ENCODE data around the gene NDUFAF2. TPM values are rescaled to one million over a fixed set of nuclear protein-coding genes. Genes with fewer than 3 reads are reported as not detected.

Gene NDUFAF2
- total and polyA plus RNA-seq, 9 donors, result 24.8 to 81.7 (median 31.8) TPM

GRCh38 chr5:61123145-61123544, 178.1 kb downstream of the NDUFAF2 start:
- Histone ChIP-seq H3K27ac (no peak overlapping the region), H3K27me3 (no peaks in the 10 kb centered on the region), H3K9me3 (no peaks in the 10 kb centered on the region), H3K36me3 (no peaks in the 10 kb centered on the region), H3K4me3 (no peak overlapping the region), H3K4me1 (ENCODE audit: insufficient read depth) (peaks cover 2% of the 10 kb centered on the region)
- intact Hi-C loops (cut with DNase I), result no loop called here
- WGBS, 3 donors, result 94 to 97% (median 95%) methylated on average over 4 of the region's 4 CpGs
- TF ChIP-seq, protein P1, sequence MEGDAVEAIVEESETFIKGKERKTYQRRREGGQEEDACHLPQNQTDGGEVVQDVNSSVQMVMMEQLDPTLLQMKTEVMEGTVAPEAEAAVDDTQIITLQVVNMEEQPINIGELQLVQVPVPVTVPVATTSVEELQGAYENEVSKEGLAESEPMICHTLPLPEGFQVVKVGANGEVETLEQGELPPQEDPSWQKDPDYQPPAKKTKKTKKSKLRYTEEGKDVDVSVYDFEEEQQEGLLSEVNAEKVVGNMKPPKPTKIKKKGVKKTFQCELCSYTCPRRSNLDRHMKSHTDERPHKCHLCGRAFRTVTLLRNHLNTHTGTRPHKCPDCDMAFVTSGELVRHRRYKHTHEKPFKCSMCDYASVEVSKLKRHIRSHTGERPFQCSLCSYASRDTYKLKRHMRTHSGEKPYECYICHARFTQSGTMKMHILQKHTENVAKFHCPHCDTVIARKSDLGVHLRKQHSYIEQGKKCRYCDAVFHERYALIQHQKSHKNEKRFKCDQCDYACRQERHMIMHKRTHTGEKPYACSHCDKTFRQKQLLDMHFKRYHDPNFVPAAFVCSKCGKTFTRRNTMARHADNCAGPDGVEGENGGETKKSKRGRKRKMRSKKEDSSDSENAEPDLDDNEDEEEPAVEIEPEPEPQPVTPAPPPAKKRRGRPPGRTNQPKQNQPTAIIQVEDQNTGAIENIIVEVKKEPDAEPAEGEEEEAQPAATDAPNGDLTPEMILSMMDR (IDR thresholded peaks at IDR 0.05), result no peak
- TF ChIP-seq POLR2A (IDR thresholded peaks at IDR 0.05) (no peak), EP300 (IDR thresholded peaks at IDR 0.05) (no peak)
- DNase-seq, result no peak

- intact Hi-C loops (cut with DNase I), result no loop called here
- no peak overlapping the region for H3K4me3 ChIP-seq
- no peak overlapping the region for H3K27ac ChIP-seq
- no peaks in the 10 kb centered on the region for H3K27me3 ChIP-seq
- TF ChIP-seq POLR2A (IDR thresholded peaks at IDR 0.05), result no peak
- TF ChIP-seq, protein P1 (IDR thresholded peaks at IDR 0.05), result no peak
- TF ChIP-seq EP300 (IDR thresholded peaks at IDR 0.05), result no peak
- DNase-seq, result no peak
- no peaks in the 10 kb centered on the region for H3K4me1 ChIP-seq (ENCODE audit: insufficient read depth)
- WGBS, 3 donors, result 85 to 95% (median 94%) methylated on average over 2 of the region's 2 CpGs
- H3K9me3 ChIP-seq, result no peaks in the 10 kb centered on the region
- H3K36me3 ChIP-seq, result no peaks in the 10 kb centered on the region
These were observed 185.3 kb downstream of the NDUFAF2 start for GRCh38 chr5:61130289-61130688.

GRCh38 chr5:61132559-61132958, 187.6 kb downstream of the NDUFAF2 start:
- no peak overlapping the region for H3K4me3 ChIP-seq
- no peaks in the 10 kb centered on the region for H3K4me1 ChIP-seq (ENCODE audit: insufficient read depth)
- H3K36me3 ChIP-seq, result no peaks in the 10 kb centered on the region
- no peak for DNase-seq
- no peaks in the 10 kb centered on the region for H3K27me3 ChIP-seq
- TF ChIP-seq EP300 (IDR thresholded peaks at IDR 0.05), result no peak
- TF ChIP-seq, protein P1 (IDR thresholded peaks at IDR 0.05), result no peak
- TF ChIP-seq POLR2A (IDR thresholded peaks at IDR 0.05), result no peak
- intact Hi-C loops (cut with DNase I), result no loop called here
- WGBS, 3 donors, result 74 to 84% (median 83%) methylated on average over 1 of the region's 1 CpG
- H3K27ac ChIP-seq, result no peak overlapping the region
- no peaks in the 10 kb centered on the region for H3K9me3 ChIP-seq

DNA sequence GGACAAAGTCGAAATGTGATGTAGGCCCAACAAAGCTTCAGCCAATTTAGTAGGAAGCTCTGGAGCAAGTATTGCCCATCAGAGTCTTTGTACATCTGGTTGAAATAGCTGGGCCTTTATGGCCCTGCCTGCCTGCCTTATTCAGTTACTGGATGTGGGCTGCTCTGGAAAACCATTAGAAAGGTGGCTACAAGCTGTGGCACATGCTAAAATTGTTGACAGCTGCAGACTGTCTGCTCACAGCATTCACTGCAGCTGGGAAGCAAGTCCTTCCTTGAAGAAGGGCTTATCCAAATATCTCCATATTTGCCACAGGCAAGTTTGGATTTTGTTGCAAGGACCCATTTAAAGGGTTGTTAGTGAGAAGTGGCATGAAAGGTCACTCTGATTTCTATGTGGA, 192.8 kb downstream of the NDUFAF2 start:
- Histone ChIP-seq H3K27me3 (no peaks in the 10 kb centered on the region), H3K27ac (no peak overlapping the region), H3K9me3 (no peaks in the 10 kb centered on the region), H3K36me3 (no peaks in the 10 kb centered on the region), H3K4me3 (no peak overlapping the region), H3K4me1 (ENCODE audit: insufficient read depth) (no peaks in the 10 kb centered on the region)
- DNase-seq, result no peak
- 88 to 98% (median 94%) methylated on average over 1 of the region's 1 CpG for WGBS, 3 donors
- TF ChIP-seq, protein P1 (IDR thresholded peaks at IDR 0.05), result no peak
- TF ChIP-seq POLR2A (IDR thresholded peaks at IDR 0.05) (no peak), EP300 (IDR thresholded peaks at IDR 0.05) (no peak)
- intact Hi-C loops (cut with DNase I), result no loop called here
